ENCODE measurements around the gene MESP2. TPM values are rescaled to one million over a fixed set of nuclear protein-coding genes. Genes with fewer than 3 reads are reported as not detected.

The MESP2 gene
- total RNA-seq, 1 experiment from 2014 or later: 0.70 TPM

DNA sequence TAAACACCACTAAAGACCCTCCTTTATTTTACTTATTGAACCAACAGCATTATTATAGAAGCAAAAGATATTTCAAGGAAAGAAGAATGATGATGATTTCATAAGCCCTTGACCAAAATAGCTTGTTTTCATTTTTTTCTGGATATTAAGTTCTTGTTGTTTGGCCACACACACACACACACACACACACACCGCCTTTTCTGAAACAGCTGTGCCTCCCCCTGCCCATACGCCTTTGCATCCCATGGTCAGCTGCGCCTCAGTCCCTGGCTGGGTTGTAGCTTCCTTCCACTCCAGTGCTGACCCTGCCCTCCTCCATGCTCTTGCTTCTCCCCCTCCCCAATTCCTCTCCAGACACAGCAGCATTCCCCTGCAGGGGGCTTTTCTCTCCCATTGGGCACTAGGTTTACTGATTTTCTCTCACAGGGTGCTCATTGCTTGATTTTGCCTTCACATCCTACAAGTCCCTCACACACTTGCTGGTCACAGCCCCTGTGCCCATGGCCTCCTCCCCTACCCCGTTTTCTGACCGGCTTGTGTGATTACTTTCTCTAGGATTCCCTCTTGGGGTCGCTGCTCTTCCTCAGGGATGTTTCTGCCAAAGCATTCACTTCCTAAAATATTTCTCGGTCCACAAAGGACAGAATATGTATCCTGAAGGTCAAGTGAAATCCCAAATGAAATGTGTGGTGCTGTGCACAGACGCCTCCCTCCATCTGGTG lies 43.5 kb upstream of the MESP2 start:
- Histone ChIP-seq H3K4me1 (no peaks in the 10 kb centered on the region), H3K36me3 (ENCODE audit: control insufficient read depth, insufficient read depth, low read length) (no peaks in the 10 kb centered on the region), H3K4me3 (ENCODE audit: low read depth, low read length) (no peak overlapping the region), H3K27me3 (replicated peaks; ENCODE audit: control insufficient read depth, insufficient read depth, low read length) (no peaks in the 10 kb centered on the region; the same call in none of the 2 replicates), H3K9me3 (no peaks in the 10 kb centered on the region)
- Mint-ChIP-seq H3K27ac (ENCODE audit: unreplicated experiment) (no peak overlapping the region), H3K4me1 (ENCODE audit: low read depth, unreplicated experiment) (no peaks in the 10 kb centered on the region), H3K4me3 (ENCODE audit: unreplicated experiment) (no peak overlapping the region), H3K36me3 (ENCODE audit: insufficient read depth, unreplicated experiment) (no peaks in the 10 kb centered on the region), H3K27me3 (ENCODE audit: insufficient read depth, unreplicated experiment) (peaks cover 13% of the 10 kb centered on the region), H3K9me3 (ENCODE audit: unreplicated experiment) (no peaks in the 10 kb centered on the region)
- no TSS peak for BruUV-seq (replicated peaks)
- intact Hi-C loops (cut with micrococcal nuclease; ENCODE audit: unreplicated experiment): no loop called here
- TF ChIP-seq, protein P1, sequence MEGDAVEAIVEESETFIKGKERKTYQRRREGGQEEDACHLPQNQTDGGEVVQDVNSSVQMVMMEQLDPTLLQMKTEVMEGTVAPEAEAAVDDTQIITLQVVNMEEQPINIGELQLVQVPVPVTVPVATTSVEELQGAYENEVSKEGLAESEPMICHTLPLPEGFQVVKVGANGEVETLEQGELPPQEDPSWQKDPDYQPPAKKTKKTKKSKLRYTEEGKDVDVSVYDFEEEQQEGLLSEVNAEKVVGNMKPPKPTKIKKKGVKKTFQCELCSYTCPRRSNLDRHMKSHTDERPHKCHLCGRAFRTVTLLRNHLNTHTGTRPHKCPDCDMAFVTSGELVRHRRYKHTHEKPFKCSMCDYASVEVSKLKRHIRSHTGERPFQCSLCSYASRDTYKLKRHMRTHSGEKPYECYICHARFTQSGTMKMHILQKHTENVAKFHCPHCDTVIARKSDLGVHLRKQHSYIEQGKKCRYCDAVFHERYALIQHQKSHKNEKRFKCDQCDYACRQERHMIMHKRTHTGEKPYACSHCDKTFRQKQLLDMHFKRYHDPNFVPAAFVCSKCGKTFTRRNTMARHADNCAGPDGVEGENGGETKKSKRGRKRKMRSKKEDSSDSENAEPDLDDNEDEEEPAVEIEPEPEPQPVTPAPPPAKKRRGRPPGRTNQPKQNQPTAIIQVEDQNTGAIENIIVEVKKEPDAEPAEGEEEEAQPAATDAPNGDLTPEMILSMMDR (IDR thresholded peaks at IDR 0.05; ENCODE audit: insufficient read depth in 1 of 2, low read depth in 1 of 2, low read length in 1 of 2, severe bottlenecking in 1 of 2, unreplicated experiment in 1 of 2): no peak
- DNase-seq: no peak
- POLR2A ChIA-PET: no interaction called here
- CTCF ChIA-PET: interaction anchor here (0.7 to 1.1 kb wide), 3 partner anchors 18 to 155 kb away, joined by 3 read pairs; partner anchors contain the start of gene MESP1

GRCh38 chr15:89735773-89736172 lies 40.4 kb upstream of the MESP2 start:
- POLR2A ChIA-PET: no interaction called here
- Mint-ChIP-seq H3K36me3 (ENCODE audit: insufficient read depth, unreplicated experiment) (no peaks in the 10 kb centered on the region), H3K4me1 (ENCODE audit: low read depth, unreplicated experiment) (no peaks in the 10 kb centered on the region), H3K27ac (ENCODE audit: unreplicated experiment) (no peak overlapping the region), H3K27me3 (ENCODE audit: insufficient read depth, unreplicated experiment) (peaks cover 13% of the 10 kb centered on the region), H3K9me3 (ENCODE audit: unreplicated experiment) (no peaks in the 10 kb centered on the region), H3K4me3 (ENCODE audit: unreplicated experiment) (no peak overlapping the region)
- no peak overlapping the region for H3K4me3 ChIP-seq (ENCODE audit: low read depth, low read length)
- BruUV-seq (replicated peaks): no TSS peak
- no peaks in the 10 kb centered on the region for H3K9me3 ChIP-seq
- CTCF ChIA-PET: no interaction called here
- intact Hi-C loops (cut with micrococcal nuclease; ENCODE audit: unreplicated experiment): no loop called here
- no peaks in the 10 kb centered on the region; the same call in 1 of the 2 replicates for H3K27me3 ChIP-seq (replicated peaks; ENCODE audit: control insufficient read depth, insufficient read depth, low read length)
- TF ChIP-seq, protein P1 (IDR thresholded peaks at IDR 0.05; ENCODE audit: insufficient read depth in 1 of 2, low read depth in 1 of 2, low read length in 1 of 2, severe bottlenecking in 1 of 2, unreplicated experiment in 1 of 2): no peak
- DNase-seq: no peak
- no peaks in the 10 kb centered on the region for H3K36me3 ChIP-seq (ENCODE audit: control insufficient read depth, insufficient read depth, low read length)
- H3K4me1 ChIP-seq: no peaks in the 10 kb centered on the region

DNA sequence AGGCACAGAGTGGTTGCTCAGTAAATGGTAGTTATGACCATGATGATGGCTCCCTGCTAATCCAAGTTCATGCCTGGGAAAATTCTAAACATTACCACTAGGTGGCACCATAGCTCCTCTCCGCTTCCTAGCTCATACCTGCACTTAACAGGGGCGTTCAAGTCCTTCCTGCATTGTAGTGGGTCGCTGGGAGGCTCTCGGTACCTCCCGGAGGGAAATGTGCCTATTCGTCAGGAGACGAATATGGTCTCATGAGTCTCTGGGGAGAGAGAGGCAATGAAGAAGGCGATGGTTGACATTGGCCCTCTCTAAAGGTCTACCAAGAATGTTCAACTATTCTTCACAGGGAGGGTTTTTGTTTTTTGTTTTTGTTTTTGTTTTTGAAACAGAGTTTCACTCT lies 36.0 kb upstream of the MESP2 start:
- no TSS peak for BruUV-seq (replicated peaks)
- TF ChIP-seq, protein P1 (IDR thresholded peaks at IDR 0.05; ENCODE audit: insufficient read depth in 1 of 2, low read depth in 1 of 2, low read length in 1 of 2, severe bottlenecking in 1 of 2, unreplicated experiment in 1 of 2): peak; percentile 77 to 84
- Mint-ChIP-seq H3K27me3 (ENCODE audit: insufficient read depth, unreplicated experiment) (peaks cover 8% of the 10 kb centered on the region), H3K9me3 (ENCODE audit: unreplicated experiment) (no peaks in the 10 kb centered on the region), H3K36me3 (ENCODE audit: insufficient read depth, unreplicated experiment) (no peaks in the 10 kb centered on the region), H3K27ac (ENCODE audit: unreplicated experiment) (no peak overlapping the region), H3K4me1 (ENCODE audit: low read depth, unreplicated experiment) (no peaks in the 10 kb centered on the region), H3K4me3 (ENCODE audit: unreplicated experiment) (peak overlapping the region; percentile 50)
- Histone ChIP-seq H3K27me3 (replicated peaks; ENCODE audit: control insufficient read depth, insufficient read depth, low read length) (no peaks in the 10 kb centered on the region; the same call in 1 of the 2 replicates), H3K9me3 (no peaks in the 10 kb centered on the region), H3K4me3 (ENCODE audit: low read depth, low read length) (no peak overlapping the region), H3K4me1 (no peaks in the 10 kb centered on the region), H3K36me3 (ENCODE audit: control insufficient read depth, insufficient read depth, low read length) (no peaks in the 10 kb centered on the region)
- intact Hi-C loops (cut with micrococcal nuclease; ENCODE audit: unreplicated experiment): loop anchor here (1.0 to 5.0 kb wide), 4 partner anchors 20 to 347 kb away; no protein-coding TSS in a partner anchor
- DNase-seq: peak; percentile 76 to 81
- ChIA-PET POLR2A (interaction anchor here (0.6 kb wide), 2 partner anchors 10 to 494 kb away, joined by 3 read pairs; partner anchors contain the start of genes CIB1 and GDPGP1), CTCF (interaction anchor here (0.5 to 2.1 kb wide), 13 partner anchors 8 to 493 kb away, joined by 3 to 42 read pairs (median 3); partner anchors contain the start of gene MESP1)

Data from Caco-2 (cell line).